SH-SY5Y (cell line): ENCODE measurements around the gene TNFRSF18.

Experiments
- GATA2 ChIP-seq: IDR thresholded peaks from 2 replicates; pipeline ENCODE4 v1.6.1; 2011; ENCODE audit warnings: mild to moderate bottlenecking, low read depth, low read length
- GATA3 ChIP-seq: IDR thresholded peaks from 2 replicates; pipeline ENCODE4 v1.6.1; 2011; ENCODE audit warnings: low read depth, mild to moderate bottlenecking, low read length, moderate library complexity

- TF ChIP-seq GATA2: no peak
- no peak for TF ChIP-seq GATA3
Measured at GRCh38 chr1:1183221-1183747, 23.1 kb downstream of the TNFRSF18 start.
